Heart left ventricle (tissue), 16 donors: ENCODE data around the gene MYL3. TPM values are rescaled to one million over a fixed set of nuclear protein-coding genes. Genes with fewer than 3 reads are reported as not detected.

Experiments used
- ATAC-seq, 4 donors: fragments of 200-7000 bp; cut with Tn5 transposase; one replicate each; pipeline ENCODE4 v1.9.1; 2020 to 2022; ENCODE audit warnings: moderate library complexity in 4 of 4, mild to moderate bottlenecking in 3 of 4, moderate number of reproducible peaks in 1 of 4
- DNase-seq, 5 donors: peaks; one replicate each; pipeline ENCODE4 v3.0.0-alpha.2; 2020
- H3K27ac ChIP-seq, 12 donors: fragments of 200-600 bp; sonication (generic) in 4 of 12; one replicate each; pipeline versions ENCODE4 v1.5.0 to v1.8.0; 2016 to 2022; ENCODE audit warnings: mild to moderate bottlenecking in 2 of 12
- H3K27me3 ChIP-seq, 9 donors: fragments of 200-600 bp; sonication (generic) in 2 of 9; one replicate each; pipeline versions ENCODE4 v1.5.1 to v1.8.0; 2016 to 2022; ENCODE audit warnings: mild to moderate bottlenecking in 3 of 9
- H3K36me3 ChIP-seq, 9 donors: fragments of 200-600 bp; sonication (generic) in 2 of 9; one replicate each; pipeline versions ENCODE4 v1.5.0 to v1.8.0; 2018 to 2022; ENCODE audit warnings: mild to moderate bottlenecking in 2 of 9
- H3K4me1 ChIP-seq, 12 donors: fragments of 200-600 bp; sonication (generic) in 4 of 12; one replicate each; pipeline versions ENCODE4 v1.5.0 to v1.8.0; 2016 to 2022; ENCODE audit warnings: mild to moderate bottlenecking in 3 of 12
- H3K4me3 ChIP-seq, 12 donors: fragments of 200-600 bp; sonication (generic) in 4 of 12; one replicate each; pipeline versions ENCODE4 v1.5.0 to v1.8.0; 2017 to 2022; ENCODE audit warnings: mild to moderate bottlenecking in 9 of 12, moderate library complexity in 4 of 12
- H3K9me3 ChIP-seq, 12 donors: fragments of 200-600 bp; sonication (generic) in 4 of 12; one replicate each; pipeline versions ENCODE4 v1.5.0 to v1.8.0; 2016 to 2022; ENCODE audit warnings: mild to moderate bottlenecking in 1 of 12
- POLR2A ChIP-seq, 2 donors: fragments of 450-650 bp; IDR thresholded peaks; one replicate each; pipeline ENCODE4 v1.6.1; 2017; ENCODE audit warnings: antibody characterized with exemption in 2 of 2, mild to moderate bottlenecking in 2 of 2, moderate library complexity in 2 of 2
- WGBS, 4 donors: extraction: QIAGEN DNeasy Blood & Tissue Kit in 2 of 4; methylation state at CpG; one replicate each; pipeline versions ENCODE4 v1.1.5 to v1.1.7; 2013 to 2018; 5-methylcytosine and 5-hydroxymethylcytosine counted together
- intact Hi-C, 10 donors: fragments of 100-400 bp; cut with DNase I; formaldehyde crosslinking; loops; one replicate each; pipeline versions ENCODE4 v1.11.1 to v1.14.2; 2022
- polyA plus RNA-seq, 2 donors: library from polyadenylated mRNA; stranded (reverse); fragments of 200-250 nt; gene quantifications; one replicate each; pipeline ENCODE4 v1.2.3, GENCODE V29; 2013
- total RNA-seq, 9 donors: library from RNA; depleted of rRNA in 2 of 9; stranded (reverse); fragments of >200 nt in 2 of 9; fragmentation: NEBNext Ultra II Directional in 3 of 9; extraction: Animal tissue kit (Norgen Biotek cat#: 25700) in 3 of 9; gene quantifications; one replicate each; pipeline versions ENCODE4 v1.1.0 to v1.2.4, GENCODE V29; 2016 to 2023
- TF ChIP-seq, protein P1 (sequence below), 12 donors: fragments of 200-600 bp; sonication (generic) in 4 of 12; IDR thresholded peaks; one replicate each; pipeline versions ENCODE4 v1.5.0 to v1.8.0; 2018 to 2022; ENCODE audit warnings: antibody characterized with exemption in 12 of 12, mild to moderate bottlenecking in 5 of 12
- donor health status: ischemic (EF 13 %, LVEDD 7.1; RV severe dilation, severe dysfunction).
- donor health status: healthy with polysubstance abuse.
- donor health status: DM: no; HTN: yes; CAD: no.
- donor health status: DM: no; HTN: no; CAD: no.
- donor health status: ischemic (EF 25% LVEDD 6.9; RV normal size, moderate dysfunction).
- donor health status: ischemic (EF 25% LVEDD 5.7; RV mildly dilated, moderate dysfunction).
- donor health status: healthy.
- donor health status: DM: yes; HTN: yes; CAD: no.
- donor health status: ischemic (EF 35%, LVEDD 5.7; RV mildly dilated, moderate dysfunction).
- donor health status: nonischemic (EF 11% LVEDD 7.7; RV severe dilation, severe dysfunction).
- donor health status: DM: yes; HTN: yes; CAD: no.
- donor health status: PGD.
- donor health status: ischemic (EF 29% LVEDD 5.4; RV normal size, mild dysfunction).
- donor health status: nonischemic (EF 23%, LVEDD 6.1; RV moderate dilation, normal function).

MYL3 gene
- total and polyA plus RNA-seq, 11 donors = 4,961 to 12,544 (median 6,839) TPM

DNA sequence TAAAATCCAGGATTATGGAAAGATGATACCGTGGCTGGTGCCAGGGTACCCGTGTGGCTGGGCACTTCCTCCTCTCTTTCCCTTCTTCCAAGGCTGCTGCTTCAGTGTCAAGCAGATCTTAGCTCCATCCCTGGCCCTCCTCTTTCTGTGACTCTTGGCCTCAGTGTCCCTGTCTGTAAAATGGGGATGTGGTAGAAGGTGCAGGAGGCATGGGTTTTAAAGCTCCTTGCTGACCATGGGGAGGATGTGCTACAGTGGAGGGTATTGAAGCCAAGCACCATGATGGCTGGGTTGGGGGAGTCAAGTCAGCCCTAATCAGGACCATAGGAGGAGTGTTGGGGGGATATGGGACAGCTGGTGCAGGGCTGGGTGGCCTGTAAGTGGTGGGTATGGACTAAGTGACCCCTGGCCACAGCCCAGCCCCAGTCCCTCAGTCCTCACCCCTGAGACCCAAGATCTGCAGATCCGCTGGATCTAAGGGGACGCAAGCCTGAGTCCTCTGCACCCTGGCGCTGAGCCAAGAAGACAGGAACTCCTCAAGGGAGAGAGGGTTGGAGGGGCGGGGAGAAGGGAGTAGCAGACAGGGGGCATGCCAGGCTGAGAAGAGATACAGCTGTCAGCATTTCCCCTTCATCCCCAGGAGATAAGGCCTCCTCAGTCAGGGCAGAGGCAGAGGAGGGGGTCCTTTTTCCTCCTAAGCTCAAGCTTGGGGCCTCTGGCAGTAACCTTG is 26.3 kb upstream of the MYL3 start:
- Histone ChIP-seq H3K4me1 (peaks cover 0 to 47% (median 21%) of the 10 kb centered on the region in 12 donors), H3K27me3 (peaks cover 0 to 14% (median 0%) of the 10 kb centered on the region in 9 donors), H3K27ac (no peak overlapping the region), H3K4me3 (no peak overlapping the region), H3K36me3 (no peaks in the 10 kb centered on the region), H3K9me3 (no peaks in the 10 kb centered on the region)
- no peak for ATAC-seq
- no peak for TF ChIP-seq POLR2A (IDR thresholded peaks at IDR 0.05)
- TF ChIP-seq, protein P1, sequence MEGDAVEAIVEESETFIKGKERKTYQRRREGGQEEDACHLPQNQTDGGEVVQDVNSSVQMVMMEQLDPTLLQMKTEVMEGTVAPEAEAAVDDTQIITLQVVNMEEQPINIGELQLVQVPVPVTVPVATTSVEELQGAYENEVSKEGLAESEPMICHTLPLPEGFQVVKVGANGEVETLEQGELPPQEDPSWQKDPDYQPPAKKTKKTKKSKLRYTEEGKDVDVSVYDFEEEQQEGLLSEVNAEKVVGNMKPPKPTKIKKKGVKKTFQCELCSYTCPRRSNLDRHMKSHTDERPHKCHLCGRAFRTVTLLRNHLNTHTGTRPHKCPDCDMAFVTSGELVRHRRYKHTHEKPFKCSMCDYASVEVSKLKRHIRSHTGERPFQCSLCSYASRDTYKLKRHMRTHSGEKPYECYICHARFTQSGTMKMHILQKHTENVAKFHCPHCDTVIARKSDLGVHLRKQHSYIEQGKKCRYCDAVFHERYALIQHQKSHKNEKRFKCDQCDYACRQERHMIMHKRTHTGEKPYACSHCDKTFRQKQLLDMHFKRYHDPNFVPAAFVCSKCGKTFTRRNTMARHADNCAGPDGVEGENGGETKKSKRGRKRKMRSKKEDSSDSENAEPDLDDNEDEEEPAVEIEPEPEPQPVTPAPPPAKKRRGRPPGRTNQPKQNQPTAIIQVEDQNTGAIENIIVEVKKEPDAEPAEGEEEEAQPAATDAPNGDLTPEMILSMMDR (IDR thresholded peaks at IDR 0.05) = no peak
- intact Hi-C loops = loop anchor here in 1 of 10 donors (5.0 kb wide), 1 partner anchor 227 kb away; no protein-coding TSS in a partner anchor
- WGBS, 4 donors = 52 to 67% (median 58%) methylated on average over 6 of the region's 6 CpGs
- DNase-seq = peak in 3 of 5 donors; percentile 59 to 78 (median 74)

DNA sequence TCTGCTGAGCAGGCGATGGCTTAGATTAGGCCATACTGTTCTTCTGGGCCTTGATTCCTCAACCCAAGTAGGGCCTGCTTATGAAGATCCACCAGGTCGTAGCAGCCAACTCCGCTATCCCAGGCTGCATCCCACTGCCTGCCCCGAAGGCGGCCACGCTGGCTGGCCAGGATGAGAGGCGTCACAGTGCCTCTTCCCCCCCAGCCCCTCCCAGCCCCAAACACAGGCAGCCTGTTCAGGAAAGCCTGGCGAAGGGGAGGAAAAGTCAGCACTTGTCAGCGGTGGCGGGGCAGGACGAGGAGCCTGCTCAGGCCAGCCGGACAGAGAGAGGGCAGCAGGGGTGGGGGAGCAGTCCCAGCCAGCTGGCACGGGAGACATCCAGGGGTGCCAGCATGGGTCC is 25.5 kb upstream of the MYL3 start:
- Histone ChIP-seq H3K27me3 (peaks cover 0 to 23% (median 0%) of the 10 kb centered on the region in 9 donors), H3K36me3 (no peaks in the 10 kb centered on the region), H3K4me1 (peaks cover 0 to 42% (median 20%) of the 10 kb centered on the region in 12 donors), H3K27ac (peak overlapping the region in 1 of 12 donors; percentile 14), H3K9me3 (no peaks in the 10 kb centered on the region), H3K4me3 (no peak overlapping the region)
- WGBS, 4 donors = 64 to 72% (median 68%) methylated on average over 10 to 13 of the region's 13 CpGs
- intact Hi-C loops = no loop called here
- TF ChIP-seq, protein P1 (IDR thresholded peaks at IDR 0.05) = no peak
- no peak for TF ChIP-seq POLR2A (IDR thresholded peaks at IDR 0.05)
- ATAC-seq (no peak), DNase-seq (peak in 2 of 5 donors; percentile 27 to 58)

DNA sequence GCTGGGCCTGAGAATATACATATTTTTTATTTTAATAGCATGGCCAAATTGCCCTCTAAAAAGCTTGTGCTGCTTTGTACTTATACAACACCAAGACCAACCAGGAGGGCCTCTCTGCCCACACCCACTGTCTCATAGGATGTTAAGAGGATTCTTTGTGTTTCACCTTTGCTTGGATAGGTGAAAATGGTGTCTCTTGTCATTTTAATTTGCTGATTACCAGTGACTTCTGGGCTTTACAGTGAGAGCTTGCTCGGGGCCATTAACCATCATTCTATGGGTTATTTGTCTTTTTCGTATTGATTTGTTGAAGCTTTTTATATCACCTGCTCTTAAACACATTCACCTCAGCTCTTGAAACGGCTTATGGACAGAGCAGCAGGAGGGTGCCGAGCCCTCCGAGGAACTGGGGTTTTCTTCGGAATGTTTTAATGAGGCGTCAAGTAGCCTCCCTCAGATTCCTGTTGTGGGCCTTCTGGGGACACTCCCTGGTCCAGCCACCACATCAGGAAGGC is 24.8 kb upstream of the MYL3 start:
- 73 to 80% (median 78%) methylated on average over 7 of the region's 7 CpGs for WGBS, 4 donors
- H3K27me3 ChIP-seq = peaks cover 0 to 26% (median 0%) of the 10 kb centered on the region in 9 donors
- peaks cover 0 to 36% (median 19%) of the 10 kb centered on the region in 12 donors for H3K4me1 ChIP-seq
- no peak for DNase-seq
- no peaks in the 10 kb centered on the region for H3K9me3 ChIP-seq
- H3K4me3 ChIP-seq = no peak overlapping the region
- intact Hi-C loops = no loop called here
- TF ChIP-seq, protein P1 (IDR thresholded peaks at IDR 0.05) = no peak
- H3K27ac ChIP-seq = peak overlapping the region in 1 of 12 donors; percentile 14
- no peaks in the 10 kb centered on the region for H3K36me3 ChIP-seq
- ATAC-seq = no peak

DNA sequence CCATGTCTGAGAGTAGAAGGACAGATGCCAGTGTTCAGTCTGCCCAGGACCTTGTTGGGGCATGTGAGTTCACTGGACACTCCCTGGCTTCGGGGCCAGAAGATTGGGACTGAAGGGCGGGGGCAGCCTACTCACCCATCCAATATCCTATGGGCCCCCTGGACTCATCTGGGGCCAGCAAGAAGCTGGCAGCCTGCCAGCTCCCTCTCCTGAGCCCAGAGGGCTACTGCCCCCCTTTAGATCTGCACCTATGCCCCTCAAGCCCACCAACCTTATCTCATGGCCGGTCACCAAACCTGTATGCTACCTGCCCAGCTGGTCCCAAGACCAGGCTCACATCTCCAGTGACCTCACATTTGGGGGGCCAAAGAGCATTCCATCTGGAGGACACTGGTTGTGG is 22.4 kb upstream of the MYL3 start:
- TF ChIP-seq, protein P1 (IDR thresholded peaks at IDR 0.05) = no peak
- no peak for TF ChIP-seq POLR2A (IDR thresholded peaks at IDR 0.05)
- Histone ChIP-seq H3K4me1 (peaks cover 0 to 39% (median 18%) of the 10 kb centered on the region in 12 donors), H3K9me3 (no peaks in the 10 kb centered on the region), H3K36me3 (no peaks in the 10 kb centered on the region), H3K27ac (no peak overlapping the region), H3K4me3 (peak overlapping the region in 1 of 12 donors; percentile 54), H3K27me3 (peaks cover 0 to 38% (median 9%) of the 10 kb centered on the region in 9 donors)
- 91 to 98% (median 97%) methylated on average over 3 of the region's 3 CpGs for WGBS, 4 donors
- intact Hi-C loops = no loop called here
- ATAC-seq (no peak), DNase-seq (no peak)
